H9 (cell line): ENCODE data around the gene SHISA4. TPM values are rescaled to one million over a fixed set of nuclear protein-coding genes. Genes with fewer than 3 reads are reported as not detected.

Experiments
- DNase-seq: peaks from one replicate; pipeline ENCODE4 v3.0.0-alpha.2; 2017
- H2AFZ ChIP-seq: one replicate; pipeline ENCODE4 v1.6.1; 2013; ENCODE audit warnings: mild to moderate bottlenecking, low read length, control low read depth, moderate library complexity
- H2AK5ac ChIP-seq: 2 replicates; pipeline ENCODE4 v1.6.1; 2013; ENCODE audit warnings: low read length, control low read depth, mixed read lengths; ENCODE audit not compliant: insufficient read length
- H2BK120ac ChIP-seq: one replicate; pipeline ENCODE4 v1.6.1; 2013; ENCODE audit warnings: low read depth, mild to moderate bottlenecking, low read length, control low read depth, inconsistent platforms; ENCODE audit not compliant: poor library complexity, severe bottlenecking
- H2BK12ac ChIP-seq: 2 replicates; pipeline ENCODE4 v1.6.1; 2013; ENCODE audit warnings: low read length, control low read depth, mixed read lengths, low read depth; ENCODE audit not compliant: insufficient read length
- H2BK15ac ChIP-seq: 2 replicates; pipeline ENCODE4 v1.6.1; 2013; ENCODE audit warnings: low read depth, low read length, control low read depth
- H2BK20ac ChIP-seq: one replicate; pipeline ENCODE4 v1.6.1; 2013; ENCODE audit warnings: low read depth, mild to moderate bottlenecking, low read length, control low read depth, inconsistent platforms; ENCODE audit not compliant: poor library complexity, severe bottlenecking
- H2BK5ac ChIP-seq: 2 replicates; pipeline ENCODE4 v1.6.1; 2013; ENCODE audit warnings: low read length, control low read depth, mixed read lengths; ENCODE audit not compliant: insufficient read length
- H3K14ac ChIP-seq: 2 replicates; pipeline ENCODE4 v1.6.1; 2013; ENCODE audit warnings: low read length, control low read depth; ENCODE audit not compliant: insufficient read depth
- H3K18ac ChIP-seq: 2 replicates; pipeline ENCODE4 v1.6.1; 2013; ENCODE audit warnings: low read depth, mild to moderate bottlenecking, mixed read lengths, low read length, control low read depth; ENCODE audit not compliant: insufficient read length
- H3K23ac ChIP-seq: 2 replicates; pipeline ENCODE4 v1.6.1; 2013; ENCODE audit warnings: low read length, control low read depth, mixed read lengths, low read depth; ENCODE audit not compliant: insufficient read length
- H3K23me2 ChIP-seq: 2 replicates; pipeline ENCODE4 v1.6.1; 2013; ENCODE audit warnings: low read depth, mild to moderate bottlenecking, mixed read lengths, low read length, control low read depth; ENCODE audit not compliant: insufficient read length, poor library complexity, severe bottlenecking
- H3K27ac ChIP-seq: 2 replicates; pipeline ENCODE4 v1.5.1; 2013; ENCODE audit warnings: low read length, control low read depth, mixed read lengths, low read depth; ENCODE audit not compliant: insufficient read length
- H3K27me3 ChIP-seq: 2 replicates; pipeline ENCODE4 v1.6.1; 2013; ENCODE audit warnings: low read length, control low read depth, inconsistent platforms; ENCODE audit not compliant: insufficient read depth
- H3K4ac ChIP-seq: 2 replicates; pipeline ENCODE4 v1.6.1; 2013; ENCODE audit warnings: low read depth, mild to moderate bottlenecking, control low read depth, inconsistent platforms, low read length, moderate library complexity
- H3K4me1 ChIP-seq: 2 replicates; pipeline ENCODE4 v1.6.1; 2013; ENCODE audit warnings: low read length, control low read depth, inconsistent platforms; ENCODE audit not compliant: insufficient read depth
- H3K4me2 ChIP-seq: 2 replicates; pipeline ENCODE4 v1.6.1; 2013; ENCODE audit warnings: low read length, control low read depth, mixed read lengths; ENCODE audit not compliant: insufficient read length, insufficient read depth
- H3K56ac ChIP-seq: 2 replicates; pipeline ENCODE4 v1.6.1; 2013; ENCODE audit warnings: low read depth, mild to moderate bottlenecking, mixed read lengths, low read length, control low read depth; ENCODE audit not compliant: insufficient read length
- H3K79me1 ChIP-seq: 2 replicates; pipeline ENCODE4 v1.6.1; 2013; ENCODE audit warnings: low read depth, mild to moderate bottlenecking, moderate library complexity, low read length, control low read depth, inconsistent platforms; ENCODE audit not compliant: insufficient read depth, poor library complexity, severe bottlenecking
- H3K79me2 ChIP-seq: 2 replicates; pipeline ENCODE4 v1.6.1; 2013; ENCODE audit warnings: low read length, control low read depth, inconsistent platforms; ENCODE audit not compliant: insufficient read depth
- H3K9ac ChIP-seq: 2 replicates; pipeline ENCODE4 v1.6.1; 2013; ENCODE audit warnings: low read length, control low read depth, mixed read lengths; ENCODE audit not compliant: insufficient read length; ENCODE audit errors: extremely low read depth
- H3K9me3 ChIP-seq: one replicate; pipeline ENCODE4 v1.6.1; 2013; ENCODE audit warnings: low read depth, low read length, inconsistent platforms; ENCODE audit not compliant: control insufficient read depth
- H3T11ph ChIP-seq: one replicate; pipeline ENCODE4 v1.6.1; 2013; ENCODE audit warnings: mild to moderate bottlenecking, low read length, control low read depth, inconsistent platforms
- H4K20me1 ChIP-seq: one replicate; pipeline ENCODE4 v1.6.1; 2013; ENCODE audit not compliant: control insufficient read depth, insufficient read length, insufficient read depth
- H4K5ac ChIP-seq: 2 replicates; pipeline ENCODE4 v1.6.1; 2013; ENCODE audit warnings: low read depth, mild to moderate bottlenecking, mixed read lengths, low read length, control low read depth; ENCODE audit not compliant: insufficient read length
- H4K8ac ChIP-seq: replicated peaks from 2 replicates; pipeline ENCODE4 v1.6.1; 2013; ENCODE audit warnings: low read length, control low read depth, mixed read lengths, low read depth; ENCODE audit not compliant: insufficient read length
- H4K91ac ChIP-seq: 2 replicates; pipeline ENCODE4 v1.6.1; 2013; ENCODE audit warnings: low read depth, mild to moderate bottlenecking, moderate library complexity, mixed read lengths, low read length, control low read depth; ENCODE audit not compliant: insufficient read length
- H3K27ac Mint-ChIP-seq, 3 experiments: 2 replicates in 2 of 3; 3 replicates in 1 of 3; pipeline ENCODE4 v1.8.0; 2020 to 2021; ENCODE audit warnings: mixed read lengths in 3 of 3, mild to moderate bottlenecking in 1 of 3, moderate library complexity in 1 of 3
- H3K27me3 Mint-ChIP-seq: 2 replicates; pipeline ENCODE4 v1.8.0; 2021; ENCODE audit warnings: low read depth, mild to moderate bottlenecking, moderate library complexity, mixed read lengths
- H3K36me3 Mint-ChIP-seq, 3 experiments: 2 replicates in 2 of 3; 3 replicates in 1 of 3; pipeline ENCODE4 v1.8.0; 2020 to 2021; ENCODE audit warnings: low read depth in 3 of 3, mixed read lengths in 3 of 3; ENCODE audit not compliant: insufficient read depth in 1 of 3
- H3K4me1 Mint-ChIP-seq, 2 experiments: 2 replicates each; pipeline ENCODE4 v1.8.0; 2020; ENCODE audit warnings: mixed read lengths in 2 of 2
- H3K4me3 Mint-ChIP-seq, 2 experiments: 2 replicates in 1 of 2; 3 replicates in 1 of 2; pipeline ENCODE4 v1.8.0; 2020 to 2021; ENCODE audit warnings: mild to moderate bottlenecking in 2 of 2, mixed read lengths in 2 of 2, moderate library complexity in 1 of 2
- H3K9me3 Mint-ChIP-seq, 2 experiments: 2 replicates in 1 of 2; 3 replicates in 1 of 2; pipeline ENCODE4 v1.8.0; 2020; ENCODE audit warnings: mild to moderate bottlenecking in 2 of 2, mixed read lengths in 2 of 2, moderate library complexity in 1 of 2
- WGBS: extraction: QIAGEN DNeasy Blood & Tissue Kit; methylation state at CpG from one replicate; pipeline ENCODE4 v1.1.7; 2013; ENCODE audit warnings: missing lambda C conversion rate, low lambda C conversion rate, mixed read lengths; ENCODE audit not compliant: insufficient read length; ENCODE audit errors: extremely low coverage; 5-methylcytosine and 5-hydroxymethylcytosine counted together
- total RNA-seq: library from RNA; stranded (reverse); gene quantifications from 2 replicates; pipeline ENCODE4 v1.2.1, GENCODE V29; 2021
- TF ChIP-seq, protein P1 (sequence below): fragments of 200-600 bp; sonication (generic); conservative IDR thresholded peaks from 3 replicates; pipeline ENCODE4 v1.8.0; 2021; ENCODE audit warnings: antibody characterized with exemption, mild to moderate bottlenecking

The SHISA4 gene
- total RNA-seq, 1 experiment from 2014 or later: 6.3 TPM

DNA sequence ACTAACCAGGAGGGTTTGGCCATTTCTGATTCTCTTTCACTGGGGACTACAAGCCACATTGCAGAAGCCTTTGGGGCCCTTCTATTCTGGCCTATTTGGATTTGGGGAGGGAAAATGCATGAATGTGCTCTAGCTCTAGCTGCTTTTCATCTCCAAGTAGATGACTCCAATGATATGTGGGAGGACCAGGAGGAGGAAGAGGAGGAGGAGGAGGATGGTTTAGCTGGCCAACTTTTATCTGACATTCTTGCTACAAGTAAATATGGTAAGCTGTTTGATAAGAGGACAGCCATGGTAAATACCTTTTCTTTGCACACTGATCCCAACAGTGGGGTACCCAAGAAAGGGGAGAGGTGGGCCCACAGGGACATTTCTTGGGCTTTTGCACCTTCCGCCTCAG, 14.0 kb upstream of the SHISA4 start:
- no peak overlapping the region for H3K27ac Mint-ChIP-seq
- no peak overlapping the region for H2BK5ac ChIP-seq
- H3K9me3 ChIP-seq: no peaks in the 10 kb centered on the region
- no peak overlapping the region for H3K4me3 Mint-ChIP-seq
- H4K5ac ChIP-seq: no peak overlapping the region
- no peak overlapping the region for H2BK15ac ChIP-seq
- H3K9ac ChIP-seq: no peak overlapping the region
- no peak overlapping the region for H3K18ac ChIP-seq
- no peak overlapping the region for H3T11ph ChIP-seq
- H3K4ac ChIP-seq: no peak overlapping the region
- H3K56ac ChIP-seq: no peak overlapping the region
- H3K4me1 Mint-ChIP-seq: peaks cover 0 to 2% of the 10 kb centered on the region in 2 experiments; a peak in 2 of 4 replicates
- no peaks in the 10 kb centered on the region for H3K79me1 ChIP-seq
- no peak overlapping the region for H3K23ac ChIP-seq
- H3K14ac ChIP-seq: no peak overlapping the region
- no peak overlapping the region for H3K4me2 ChIP-seq
- H3K27me3 ChIP-seq: no peaks in the 10 kb centered on the region
- no peak overlapping the region for H2BK12ac ChIP-seq
- no peaks in the 10 kb centered on the region for H3K27me3 Mint-ChIP-seq
- H4K20me1 ChIP-seq: no peaks in the 10 kb centered on the region
- no peak overlapping the region for H3K27ac ChIP-seq
- TF ChIP-seq, protein P1, sequence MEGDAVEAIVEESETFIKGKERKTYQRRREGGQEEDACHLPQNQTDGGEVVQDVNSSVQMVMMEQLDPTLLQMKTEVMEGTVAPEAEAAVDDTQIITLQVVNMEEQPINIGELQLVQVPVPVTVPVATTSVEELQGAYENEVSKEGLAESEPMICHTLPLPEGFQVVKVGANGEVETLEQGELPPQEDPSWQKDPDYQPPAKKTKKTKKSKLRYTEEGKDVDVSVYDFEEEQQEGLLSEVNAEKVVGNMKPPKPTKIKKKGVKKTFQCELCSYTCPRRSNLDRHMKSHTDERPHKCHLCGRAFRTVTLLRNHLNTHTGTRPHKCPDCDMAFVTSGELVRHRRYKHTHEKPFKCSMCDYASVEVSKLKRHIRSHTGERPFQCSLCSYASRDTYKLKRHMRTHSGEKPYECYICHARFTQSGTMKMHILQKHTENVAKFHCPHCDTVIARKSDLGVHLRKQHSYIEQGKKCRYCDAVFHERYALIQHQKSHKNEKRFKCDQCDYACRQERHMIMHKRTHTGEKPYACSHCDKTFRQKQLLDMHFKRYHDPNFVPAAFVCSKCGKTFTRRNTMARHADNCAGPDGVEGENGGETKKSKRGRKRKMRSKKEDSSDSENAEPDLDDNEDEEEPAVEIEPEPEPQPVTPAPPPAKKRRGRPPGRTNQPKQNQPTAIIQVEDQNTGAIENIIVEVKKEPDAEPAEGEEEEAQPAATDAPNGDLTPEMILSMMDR: no peak
- DNase-seq: no peak
- no peaks in the 10 kb centered on the region for H3K4me1 ChIP-seq
- no peaks in the 10 kb centered on the region for H3K23me2 ChIP-seq
- no CpG with 5 or more reads among the region's 1 CpG for WGBS
- H2BK120ac ChIP-seq: no peak overlapping the region
- H3K9me3 Mint-ChIP-seq: no peaks in the 10 kb centered on the region
- no peak overlapping the region for H2AFZ ChIP-seq
- H2AK5ac ChIP-seq: no peak overlapping the region
- H4K8ac ChIP-seq: no peak overlapping the region
- no peak overlapping the region for H2BK20ac ChIP-seq
- H4K91ac ChIP-seq: no peak overlapping the region
- H3K36me3 Mint-ChIP-seq: peaks cover 44 to 81% (median 67%) of the 10 kb centered on the region in 3 experiments
- no peaks in the 10 kb centered on the region for H3K79me2 ChIP-seq
